Keratinocyte (primary cell): ENCODE results near the gene CX3CR1. TPM values are rescaled to one million over a fixed set of nuclear protein-coding genes. Genes with fewer than 3 reads are reported as not detected.

Source experiments
- DNase-seq: peaks from one replicate; pipeline ENCODE4 v3.0.0-alpha.2; 2011; ENCODE audit warnings: low read depth, missing footprints, low spot score
- FAIRE-seq: peaks from 2 replicates; lab custom pipeline; 2011; peaks lifted over from hg19 to GRCh38; lab: Jason Lieb, UNC
- H2AFZ ChIP-seq: 2 replicates; pipeline ENCODE4 v1.6.0; 2012; ENCODE audit warnings: low read length, control low read depth, inconsistent platforms; ENCODE audit not compliant: control insufficient read depth
- H3K27ac ChIP-seq: 2 replicates; pipeline ENCODE4 v1.5.1; 2011; ENCODE audit warnings: low read length; ENCODE audit not compliant: control insufficient read depth, insufficient read depth
- H3K27me3 ChIP-seq: 3 replicates; pipeline ENCODE4 v1.6.0; 2011; ENCODE audit warnings: low read length; ENCODE audit not compliant: control insufficient read depth, insufficient read depth; ENCODE audit errors: extremely low read depth
- H3K36me3 ChIP-seq, 2 experiments: 2 replicates in 1 of 2; 3 replicates in 1 of 2; pipeline ENCODE4 v1.5.1; 2011; ENCODE audit warnings: low read length in 2 of 2, mild to moderate bottlenecking in 1 of 2; ENCODE audit not compliant: control insufficient read depth in 2 of 2, insufficient read depth in 2 of 2; ENCODE audit errors: extremely low read depth in 1 of 2
- H3K4me1 ChIP-seq: 3 replicates; pipeline ENCODE4 v1.5.1; 2011; ENCODE audit warnings: low read length; ENCODE audit not compliant: control insufficient read depth, insufficient read depth; ENCODE audit errors: extremely low read depth
- H3K4me2 ChIP-seq: 3 replicates; pipeline ENCODE4 v1.6.0; 2011; ENCODE audit warnings: low read depth, low read length; ENCODE audit not compliant: control insufficient read depth, insufficient read depth; ENCODE audit errors: extremely low read depth
- H3K4me3 ChIP-seq, 3 experiments: fragments of 200-600 bp in 1 of 3; sonication (generic) in 1 of 3; 2 replicates in 2 of 3; 3 replicates in 1 of 3; pipeline ENCODE4 v1.5.1; 2011 to 2016; ENCODE audit warnings: low read length in 3 of 3, mild to moderate bottlenecking in 3 of 3, control low read depth in 2 of 3, inconsistent platforms in 1 of 3, low read depth in 1 of 3, mixed read lengths in 1 of 3, mixed run types in 1 of 3, moderate library complexity in 1 of 3; ENCODE audit not compliant: control insufficient read depth in 2 of 3, insufficient read depth in 2 of 3; ENCODE audit errors: extremely low read depth in 1 of 3
- H3K79me2 ChIP-seq: 2 replicates; pipeline ENCODE4 v1.6.0; 2012; ENCODE audit warnings: low read length; ENCODE audit not compliant: control insufficient read depth, insufficient read depth
- H3K9ac ChIP-seq: 3 replicates; pipeline ENCODE4 v1.6.0; 2011; ENCODE audit warnings: low read length; ENCODE audit not compliant: control insufficient read depth, insufficient read depth; ENCODE audit errors: extremely low read depth
- H3K9me1 ChIP-seq: 3 replicates; pipeline ENCODE4 v1.6.0; 2011; ENCODE audit warnings: low read length; ENCODE audit not compliant: control insufficient read depth, insufficient read depth; ENCODE audit errors: extremely low read depth
- H3K9me3 ChIP-seq: 2 replicates; pipeline ENCODE4 v1.5.1; 2012; ENCODE audit warnings: low read depth, low read length; ENCODE audit not compliant: control insufficient read depth
- H4K20me1 ChIP-seq: 3 replicates; pipeline ENCODE4 v1.6.0; 2011; ENCODE audit warnings: low read length; ENCODE audit not compliant: control insufficient read depth, insufficient read depth; ENCODE audit errors: extremely low read depth
- EZH2 ChIP-seq: IDR thresholded peaks from one replicate; pipeline ENCODE4 v1.6.1; 2012; ENCODE audit warnings: inconsistent platforms, mild to moderate bottlenecking, low read length, moderate library complexity
- dilution Hi-C: fragments of 300-500 bp; cut with MboI; formaldehyde crosslinking; loops from one replicate; pipeline ENCODE4 v1.7.0; 2020; ENCODE audit warnings: low sequenced_read_pairs; ENCODE audit not compliant: extremely low pct_ligation_motif_present
- polyA plus RNA-seq, 5 experiments: library from polyadenylated mRNA; depleted of rRNA in 3 of 5; stranded (reverse) in 3 of 5; stranded (forward) in 1 of 5; unstranded in 1 of 5; fragments of >200 nt; gene quantifications; 1 replicate in 1 of 5; 2 replicates in 3 of 5; 3 replicates in 1 of 5; pipeline versions ENCODE4 v1.2.1 to v1.2.3, GENCODE V29; 2011 to 2012; ENCODE audit warnings: missing spikeins in 2 of 5, low read depth in 1 of 5, low replicate concordance in 1 of 5
- TF ChIP-seq, protein P1 (sequence below), 3 experiments: IDR thresholded peaks in 1 of 3; conservative IDR thresholded peaks in 1 of 3; optimal IDR thresholded peaks in 1 of 3; 2 replicates in 2 of 3; 3 replicates in 1 of 3; pipeline versions ENCODE3 to v1.5.1; 2011; ENCODE audit warnings: low read length in 3 of 3, mild to moderate bottlenecking in 3 of 3, moderate library complexity in 2 of 3, control low read depth in 1 of 3, inconsistent platforms in 1 of 3; ENCODE audit not compliant: insufficient read depth in 2 of 3; ENCODE audit errors: extremely low read depth in 1 of 3

The CX3CR1 gene
- polyA plus RNA-seq, 1 donor (not counting 4 experiments of a cell fraction or from before 2014, with no cell fraction given), result 0.05 TPM

GRCh38 chr3:39269528-39269927 is 10.3 kb downstream of the CX3CR1 start:
- no peak for TF ChIP-seq EZH2
- TF ChIP-seq, protein P1, sequence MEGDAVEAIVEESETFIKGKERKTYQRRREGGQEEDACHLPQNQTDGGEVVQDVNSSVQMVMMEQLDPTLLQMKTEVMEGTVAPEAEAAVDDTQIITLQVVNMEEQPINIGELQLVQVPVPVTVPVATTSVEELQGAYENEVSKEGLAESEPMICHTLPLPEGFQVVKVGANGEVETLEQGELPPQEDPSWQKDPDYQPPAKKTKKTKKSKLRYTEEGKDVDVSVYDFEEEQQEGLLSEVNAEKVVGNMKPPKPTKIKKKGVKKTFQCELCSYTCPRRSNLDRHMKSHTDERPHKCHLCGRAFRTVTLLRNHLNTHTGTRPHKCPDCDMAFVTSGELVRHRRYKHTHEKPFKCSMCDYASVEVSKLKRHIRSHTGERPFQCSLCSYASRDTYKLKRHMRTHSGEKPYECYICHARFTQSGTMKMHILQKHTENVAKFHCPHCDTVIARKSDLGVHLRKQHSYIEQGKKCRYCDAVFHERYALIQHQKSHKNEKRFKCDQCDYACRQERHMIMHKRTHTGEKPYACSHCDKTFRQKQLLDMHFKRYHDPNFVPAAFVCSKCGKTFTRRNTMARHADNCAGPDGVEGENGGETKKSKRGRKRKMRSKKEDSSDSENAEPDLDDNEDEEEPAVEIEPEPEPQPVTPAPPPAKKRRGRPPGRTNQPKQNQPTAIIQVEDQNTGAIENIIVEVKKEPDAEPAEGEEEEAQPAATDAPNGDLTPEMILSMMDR (optimal IDR thresholded peaks at IDR 0.05 in 1 of 3, IDR thresholded peaks at IDR 0.05 in 1 of 3, conservative IDR thresholded peaks at IDR 0.05 in 1 of 3; ENCODE audit: extremely low read depth in 1 of 3, insufficient read depth in 2 of 3, low read length in 3 of 3), result no peak
- Histone ChIP-seq H3K9me3 (no peaks in the 10 kb centered on the region), H3K9me1 (no peaks in the 10 kb centered on the region), H3K27me3 (peaks cover 17% of the 10 kb centered on the region), H3K27ac (no peak overlapping the region), H3K4me3 (no peak overlapping the region), H3K4me1 (no peaks in the 10 kb centered on the region), H2AFZ (no peak overlapping the region), H4K20me1 (no peaks in the 10 kb centered on the region), H3K4me2 (no peak overlapping the region), H3K79me2 (no peaks in the 10 kb centered on the region), H3K36me3 (no peaks in the 10 kb centered on the region), H3K9ac (no peak overlapping the region)
- DNase-seq (no peak), FAIRE-seq (no peak)
- dilution Hi-C loops, result no loop called here

- Histone ChIP-seq H3K9ac (no peak overlapping the region), H2AFZ (no peak overlapping the region), H3K79me2 (no peaks in the 10 kb centered on the region), H3K36me3 (no peaks in the 10 kb centered on the region), H3K4me1 (no peaks in the 10 kb centered on the region), H3K9me1 (no peaks in the 10 kb centered on the region), H3K4me2 (no peak overlapping the region), H4K20me1 (no peaks in the 10 kb centered on the region), H3K9me3 (no peaks in the 10 kb centered on the region), H3K4me3 (no peak overlapping the region), H3K27ac (no peak overlapping the region), H3K27me3 (peaks cover 26% of the 10 kb centered on the region)
- dilution Hi-C loops, result no loop called here
- DNase-seq (no peak), FAIRE-seq (no peak)
- TF ChIP-seq, protein P1 (optimal IDR thresholded peaks at IDR 0.05 in 1 of 3, IDR thresholded peaks at IDR 0.05 in 1 of 3, conservative IDR thresholded peaks at IDR 0.05 in 1 of 3; ENCODE audit: extremely low read depth in 1 of 3, insufficient read depth in 2 of 3, low read length in 3 of 3), result no peak
- no peak for TF ChIP-seq EZH2
Measured at GRCh38 chr3:39268549-39268900, 11.3 kb downstream of the CX3CR1 start.
